SW 1271 (cell line): ENCODE measurements around the gene MARCHF7.
"Not testable (repeated sequence)": the region's sequence is repeated elsewhere in the genome, so short reads cannot be mapped to it uniquely, and the experiment has no call there.

Experiments used
- DNase-seq, 2 experiments: peaks; one replicate each; lab custom pipeline; 2025; lab: John Stamatoyannopoulos, UW

The MARCHF7 gene, protein sequence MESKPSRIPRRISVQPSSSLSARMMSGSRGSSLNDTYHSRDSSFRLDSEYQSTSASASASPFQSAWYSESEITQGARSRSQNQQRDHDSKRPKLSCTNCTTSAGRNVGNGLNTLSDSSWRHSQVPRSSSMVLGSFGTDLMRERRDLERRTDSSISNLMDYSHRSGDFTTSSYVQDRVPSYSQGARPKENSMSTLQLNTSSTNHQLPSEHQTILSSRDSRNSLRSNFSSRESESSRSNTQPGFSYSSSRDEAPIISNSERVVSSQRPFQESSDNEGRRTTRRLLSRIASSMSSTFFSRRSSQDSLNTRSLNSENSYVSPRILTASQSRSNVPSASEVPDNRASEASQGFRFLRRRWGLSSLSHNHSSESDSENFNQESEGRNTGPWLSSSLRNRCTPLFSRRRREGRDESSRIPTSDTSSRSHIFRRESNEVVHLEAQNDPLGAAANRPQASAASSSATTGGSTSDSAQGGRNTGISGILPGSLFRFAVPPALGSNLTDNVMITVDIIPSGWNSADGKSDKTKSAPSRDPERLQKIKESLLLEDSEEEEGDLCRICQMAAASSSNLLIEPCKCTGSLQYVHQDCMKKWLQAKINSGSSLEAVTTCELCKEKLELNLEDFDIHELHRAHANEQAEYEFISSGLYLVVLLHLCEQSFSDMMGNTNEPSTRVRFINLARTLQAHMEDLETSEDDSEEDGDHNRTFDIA

GRCh38 chr2:159712143-159712928, at the start of gene MARCHF7:
MARCHF7 (plus strand) TSS chr2:159712506; CDS start chr2:159729023, 16,517 bp downstream.
- DNase-seq: peak; percentile 81 to 93

DNA sequence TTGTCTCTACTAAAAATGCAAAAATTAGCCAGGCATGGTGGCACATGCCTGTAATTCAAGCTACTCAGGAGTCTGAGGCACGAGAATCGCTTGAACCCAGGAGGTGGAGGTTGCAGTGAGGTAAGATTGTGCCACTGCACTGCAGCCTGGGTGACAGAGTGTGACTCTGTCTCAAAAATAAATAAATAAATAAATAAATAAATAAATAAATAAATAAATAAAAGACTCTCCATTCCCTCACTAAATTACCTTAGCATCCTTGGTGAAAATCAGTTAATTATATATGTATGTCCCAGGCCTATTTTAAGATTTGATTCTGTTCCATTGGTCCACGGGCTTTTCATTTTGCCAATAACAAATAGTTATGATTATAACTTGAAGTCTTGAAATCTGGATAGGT, 44.9 kb upstream of the MARCHF7 start:
- not testable (repeated sequence) for DNase-seq

DNA sequence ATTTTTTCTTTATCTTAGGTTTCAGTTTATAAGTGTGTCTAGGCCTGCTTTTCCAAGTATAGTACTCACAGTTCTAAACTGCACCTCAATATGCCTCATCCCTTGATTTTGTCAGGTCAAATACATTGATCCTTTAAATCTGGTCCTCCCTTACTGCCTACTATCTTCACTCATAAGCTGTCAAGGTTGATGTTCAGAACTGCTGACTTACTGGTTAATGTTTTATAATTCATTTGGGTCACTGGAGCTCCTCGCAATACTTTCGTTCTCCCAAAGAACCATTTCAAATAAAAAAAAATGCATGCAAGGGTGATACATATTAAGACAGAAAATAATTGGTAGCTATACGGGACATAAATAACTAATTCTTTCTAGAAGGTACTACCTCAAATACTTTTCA, 41.3 kb upstream of the MARCHF7 start:
- no peak for DNase-seq

DNA sequence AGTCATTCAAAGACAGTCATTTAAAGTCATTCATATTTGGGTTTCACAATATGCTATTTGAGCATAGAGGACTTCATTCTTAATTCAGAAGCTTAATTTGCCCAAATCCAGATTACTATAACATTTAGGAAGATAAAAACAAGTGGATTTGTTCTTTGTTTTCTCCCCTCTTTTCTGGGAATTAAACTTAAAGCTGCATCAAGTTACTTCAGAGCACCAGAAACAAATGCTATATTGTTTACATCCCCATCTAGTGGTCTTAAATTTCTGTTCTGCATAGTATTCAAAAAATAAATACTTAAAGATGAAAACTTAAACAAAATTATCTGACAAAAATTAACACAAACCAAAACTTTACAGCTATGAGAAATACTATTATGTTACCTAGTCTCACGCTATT, 34.7 kb upstream of the MARCHF7 start:
- DNase-seq: peak in 1 of 2 experiments; percentile 29

GRCh38 chr2:159680692-159681091, 31.6 kb upstream of the MARCHF7 start:
- DNase-seq: no peak

DNA sequence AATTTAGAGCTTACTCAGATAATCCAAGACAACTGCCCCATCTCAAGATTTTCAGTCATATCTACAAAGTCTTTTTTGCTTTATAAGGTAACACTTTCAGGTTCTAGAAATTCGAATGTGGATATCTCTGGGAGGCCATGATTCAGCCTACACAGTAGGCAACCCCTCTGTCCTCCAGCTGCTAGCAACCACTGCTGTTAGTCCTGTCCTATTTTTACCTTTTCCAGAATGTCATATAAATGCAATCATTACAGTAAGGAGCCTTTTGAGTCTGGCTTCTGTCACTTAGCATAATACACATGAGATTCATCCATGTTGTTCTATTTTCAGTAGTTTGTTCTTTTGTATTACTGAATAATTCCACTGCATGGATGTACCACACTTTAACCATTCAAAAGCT, 28.5 kb upstream of the MARCHF7 start:
- DNase-seq: no peak

DNA sequence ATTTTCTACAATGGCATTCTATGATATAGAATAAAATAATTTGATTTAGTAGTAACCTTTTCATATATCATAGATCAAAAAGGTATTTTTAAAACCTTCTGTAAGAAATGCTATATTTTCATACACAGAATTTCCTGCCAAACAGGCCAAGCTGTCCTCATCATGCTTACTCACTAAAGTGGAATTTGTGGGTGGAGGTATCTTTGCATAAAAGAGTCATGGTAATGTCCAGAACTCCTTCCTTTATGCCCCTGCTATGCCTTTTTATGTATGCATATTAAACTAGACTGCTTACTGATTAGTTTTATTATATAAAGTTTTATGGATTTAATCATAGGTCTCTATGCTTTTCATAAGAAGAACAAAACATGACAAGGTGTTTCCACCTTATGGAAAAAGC, 27.5 kb upstream of the MARCHF7 start:
- peak; percentile 18 to 27 for DNase-seq

DNA sequence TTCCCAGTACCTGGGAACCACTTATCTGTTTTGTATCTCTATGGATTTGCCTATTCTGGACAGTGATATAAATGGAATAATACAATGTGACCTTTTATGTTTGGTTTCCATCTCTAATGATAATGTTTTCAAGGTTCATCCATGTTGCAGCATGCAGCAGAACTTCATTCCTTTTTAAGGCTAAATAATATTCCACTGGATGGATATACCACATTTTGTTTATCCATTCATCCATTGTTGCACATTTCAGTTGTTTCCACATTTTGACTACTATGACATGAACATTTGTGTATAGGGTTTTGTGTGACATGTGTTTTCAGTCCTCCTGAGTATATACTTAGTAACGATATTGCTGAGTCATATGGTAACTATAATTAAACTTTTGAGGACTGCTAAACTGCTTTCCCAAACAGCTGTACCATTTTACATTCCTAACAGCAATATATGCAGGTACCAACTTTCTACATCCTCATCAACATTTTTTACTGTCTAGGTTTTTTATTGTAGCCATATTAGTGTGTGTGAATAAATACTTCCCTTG, 17.7 kb upstream of the MARCHF7 start:
- DNase-seq: no peak

GRCh38 chr2:159695795-159696448, 16.4 kb upstream of the MARCHF7 start:
- no peak for DNase-seq

GRCh38 chr2:159703491-159703890, 8.8 kb upstream of the MARCHF7 start:
- no peak for DNase-seq

- no peak for DNase-seq
Observed at GRCh38 chr2:159706385-159706980, 5.8 kb upstream of the MARCHF7 start.

GRCh38 chr2:159708066-159708760, 4.1 kb upstream of the MARCHF7 start:
- no peak for DNase-seq

DNA sequence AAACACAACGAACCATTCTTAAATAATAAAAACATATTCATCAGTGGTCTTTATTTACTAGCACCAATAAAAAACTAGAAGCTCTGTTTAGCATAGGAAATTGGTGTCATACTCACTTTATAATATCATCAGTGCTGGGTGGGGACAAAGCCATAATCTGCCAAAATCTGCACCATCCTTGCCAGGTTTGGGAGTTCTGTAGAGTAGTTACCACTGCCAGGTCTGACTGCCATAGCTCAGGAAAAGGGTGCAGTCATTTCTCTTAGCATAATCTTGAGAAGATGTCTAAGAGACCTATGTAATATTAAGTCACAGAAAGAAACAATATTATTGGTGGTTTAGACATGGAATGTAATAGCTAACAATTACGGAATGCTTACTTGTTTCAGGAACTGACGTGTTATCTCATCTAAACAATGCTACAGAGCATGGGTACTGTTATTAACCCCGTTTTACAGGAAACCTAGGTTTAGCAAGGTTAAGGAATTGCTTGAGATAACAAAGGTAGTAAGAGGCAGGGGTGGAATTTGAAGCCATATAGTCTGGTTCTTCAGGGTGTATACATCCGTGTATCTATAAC, 1.6 kb upstream of the MARCHF7 start:
- DNase-seq: no peak

- no peak for DNase-seq
Observed at GRCh38 chr2:159711562-159712142, 654 bp upstream of the MARCHF7 start.

DNA sequence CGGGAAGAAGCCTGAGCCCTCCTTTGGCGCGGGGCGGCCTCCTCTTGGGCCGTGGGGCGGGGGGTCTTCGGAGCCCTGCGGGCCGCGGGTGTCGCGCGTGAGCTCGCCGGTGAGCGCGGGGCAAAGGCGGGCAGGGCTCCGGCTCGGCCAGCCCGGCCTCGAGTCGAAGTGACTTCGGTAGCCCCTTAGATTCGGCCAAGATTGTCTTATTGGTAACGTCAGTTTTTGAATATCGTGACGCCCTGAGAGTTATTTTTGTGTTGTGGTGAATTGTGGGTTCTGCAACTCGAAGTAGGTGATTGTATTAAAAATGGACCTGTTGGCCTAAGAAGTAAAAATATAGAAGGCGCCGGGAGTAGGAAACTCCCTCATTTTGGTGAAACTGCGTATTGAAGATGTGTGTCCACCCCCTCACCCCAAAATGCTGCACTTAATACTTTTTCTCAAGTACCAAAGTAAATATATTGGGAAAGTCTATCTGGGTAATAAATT, 669 bp downstream of the MARCHF7 start:
- DNase-seq: peak in 1 of 2 experiments; percentile 27

- DNase-seq: peak in 1 of 2 experiments; percentile 31
Observed at GRCh38 chr2:159713631-159714246, 1.4 kb downstream of the MARCHF7 start.

DNA sequence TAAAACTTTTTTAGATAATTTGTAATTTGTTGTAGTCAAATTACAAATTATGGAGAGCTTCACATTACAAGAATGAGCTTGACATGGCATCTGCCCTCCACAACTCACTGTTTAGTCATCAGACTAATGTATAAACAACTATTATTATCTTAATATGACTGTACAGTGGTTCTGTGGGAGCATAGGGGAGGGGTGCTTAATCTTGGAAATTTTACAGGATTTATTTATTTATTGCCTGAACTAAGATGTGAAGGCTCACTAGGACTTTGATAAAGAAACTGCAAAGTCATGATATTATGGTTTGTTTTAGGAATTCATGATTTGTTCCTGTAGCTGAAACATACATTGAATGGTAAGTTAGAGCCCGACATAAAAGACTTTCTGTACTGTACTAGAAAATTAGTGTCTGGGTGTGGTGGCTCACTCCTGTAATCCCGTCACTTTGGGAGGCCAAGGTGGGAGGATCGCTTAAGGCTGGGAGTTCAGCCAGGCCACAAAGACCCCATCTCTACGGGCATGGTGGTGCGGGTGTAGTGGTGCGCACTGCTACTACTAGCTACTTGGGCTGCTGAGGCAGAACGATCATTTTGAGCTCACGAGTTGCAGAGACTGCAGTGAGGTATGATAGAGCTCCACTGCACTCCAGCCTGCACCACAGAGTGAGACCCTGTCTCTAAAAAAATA, 2.1 kb downstream of the MARCHF7 start:
- DNase-seq: no peak

GRCh38 chr2:159715451-159715850, 3.1 kb downstream of the MARCHF7 start:
- DNase-seq: no peak

- DNase-seq: not testable (repeated sequence)
Observed at GRCh38 chr2:159716409-159716808, 4.1 kb downstream of the MARCHF7 start.
